HG03135 (cell line): ENCODE results near the gene IL17C.
A peak's percentile ranks its signal among the peaks of the same experiment; 100 is the strongest.
"Not testable (repeated sequence)": the region's sequence is repeated elsewhere in the genome, so short reads cannot be mapped to it uniquely, and the experiment has no call there.

Experiments
- ATAC-seq: cut with Tn5 transposase; IDR thresholded peaks from one replicate; pipeline ENCODE4 v1.9.1; 2021; ENCODE audit warnings: mild to moderate bottlenecking, moderate library complexity; ENCODE audit not compliant: unreplicated experiment

The IL17C gene

DNA sequence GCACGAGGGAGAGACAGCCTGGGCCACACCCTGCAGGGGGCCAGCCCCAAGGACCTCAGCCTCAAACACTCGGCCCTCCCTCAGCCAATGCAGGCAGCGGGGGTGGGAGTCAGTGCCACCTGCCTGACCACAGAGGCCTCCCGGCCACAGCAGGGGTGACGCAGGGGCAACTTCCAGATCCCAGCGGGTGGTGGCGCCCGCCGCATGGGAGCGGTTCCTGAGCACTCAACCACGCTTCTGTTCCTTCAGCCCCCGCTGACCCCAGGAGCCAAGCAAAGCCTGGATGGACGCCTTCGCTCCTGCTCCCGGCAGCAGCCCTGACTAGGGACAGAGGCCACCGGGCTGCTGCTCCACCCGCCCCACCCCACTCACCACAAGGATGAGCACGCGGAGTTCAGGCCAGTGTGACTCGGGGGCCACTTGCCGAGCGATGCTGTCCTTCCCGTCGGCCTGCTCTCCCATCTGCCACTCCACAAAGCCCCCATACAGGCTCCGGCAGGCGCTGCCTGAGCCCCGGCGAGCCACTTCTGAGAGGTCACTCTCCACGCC lies 17.4 kb downstream of the IL17C start:
- ATAC-seq, result no peak

GRCh38 chr16:88656291-88656980 lies 18.1 kb downstream of the IL17C start:
- ATAC-seq, result no peak

GRCh38 chr16:88657371-88657770 lies 19.0 kb downstream of the IL17C start:
- ATAC-seq, result no peak

GRCh38 chr16:88658714-88659113 lies 20.3 kb downstream of the IL17C start:
- no peak for ATAC-seq

- no peak for ATAC-seq
These were observed 20.8 kb downstream of the IL17C start for GRCh38 chr16:88659160-88659559.

DNA sequence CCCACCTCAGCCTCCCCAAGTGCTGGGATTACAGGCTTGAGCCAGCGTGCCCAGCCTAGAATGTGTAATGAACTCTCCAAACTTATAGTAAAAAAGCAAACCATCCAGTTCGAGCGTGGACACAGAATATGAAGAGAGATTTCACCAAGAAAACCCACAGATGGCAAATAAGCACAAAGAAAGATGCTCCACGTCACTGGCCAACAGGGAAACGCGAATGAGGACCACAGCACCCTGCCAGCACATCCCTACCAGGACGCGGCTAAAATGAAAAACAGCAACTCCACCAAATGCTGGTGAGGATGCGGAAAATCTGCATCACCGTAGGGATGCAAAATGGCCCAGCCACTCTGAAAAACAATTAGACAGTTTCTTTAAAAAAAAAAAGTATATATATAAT lies 23.1 kb downstream of the IL17C start:
- no peak for ATAC-seq

- peak; percentile 6 for ATAC-seq
These were observed 24.0 kb downstream of the IL17C start for GRCh38 chr16:88662222-88662842.

GRCh38 chr16:88662843-88663606 lies 24.7 kb downstream of the IL17C start, which contains the start of gene MVD:
Gene MVD (minus strand): TSS chr16:88663091. CDS start chr16:88663080, 11 bp downstream.
- ATAC-seq, result peak; percentile 94

- no peak for ATAC-seq
These were observed 26.8 kb downstream of the IL17C start for GRCh38 chr16:88665148-88665547.

DNA sequence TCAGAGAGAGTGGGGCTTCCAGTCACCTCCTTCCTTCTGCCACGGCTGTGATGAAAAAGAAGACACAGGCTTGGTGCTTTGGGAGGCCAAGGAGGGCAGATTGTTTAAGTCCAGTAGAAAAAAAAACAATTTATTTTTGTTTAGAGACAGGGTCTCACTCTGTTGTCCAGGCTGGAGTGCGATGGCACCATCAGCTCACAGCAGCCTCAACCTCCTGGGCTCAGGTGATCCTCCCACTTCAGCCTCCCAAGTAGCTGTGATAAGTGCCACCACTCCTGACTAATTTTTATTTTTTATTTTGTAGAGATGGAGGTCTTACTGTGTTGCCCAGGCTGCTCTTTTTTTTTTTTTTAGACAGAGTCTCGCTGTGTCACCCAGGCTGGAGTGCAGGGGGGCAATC lies 27.2 kb downstream of the IL17C start:
- ATAC-seq, result no peak

GRCh38 chr16:88667461-88667860 lies 29.1 kb downstream of the IL17C start:
- ATAC-seq, result no peak

DNA sequence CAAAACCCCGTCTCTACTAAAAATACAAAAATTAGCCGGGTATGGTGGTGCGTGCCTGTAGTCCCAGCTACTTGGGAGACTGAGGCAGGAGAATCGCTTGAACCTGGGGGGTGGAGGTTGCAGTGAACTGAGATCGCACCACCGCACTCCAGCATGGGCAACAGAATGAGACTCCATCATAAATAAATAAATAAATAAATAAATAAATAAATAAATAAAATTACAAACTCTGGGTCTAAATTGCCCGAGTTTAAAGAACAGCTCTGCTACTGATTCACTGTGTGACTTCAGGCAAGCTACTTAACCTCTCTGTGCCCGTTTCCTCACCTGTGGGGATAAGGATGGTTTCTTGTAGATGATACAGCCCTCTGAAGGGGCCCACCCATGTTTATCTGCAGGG lies 31.1 kb downstream of the IL17C start:
- ATAC-seq, result not testable (repeated sequence)

- no peak for ATAC-seq
These were observed 31.6 kb downstream of the IL17C start for GRCh38 chr16:88669980-88670379.

DNA sequence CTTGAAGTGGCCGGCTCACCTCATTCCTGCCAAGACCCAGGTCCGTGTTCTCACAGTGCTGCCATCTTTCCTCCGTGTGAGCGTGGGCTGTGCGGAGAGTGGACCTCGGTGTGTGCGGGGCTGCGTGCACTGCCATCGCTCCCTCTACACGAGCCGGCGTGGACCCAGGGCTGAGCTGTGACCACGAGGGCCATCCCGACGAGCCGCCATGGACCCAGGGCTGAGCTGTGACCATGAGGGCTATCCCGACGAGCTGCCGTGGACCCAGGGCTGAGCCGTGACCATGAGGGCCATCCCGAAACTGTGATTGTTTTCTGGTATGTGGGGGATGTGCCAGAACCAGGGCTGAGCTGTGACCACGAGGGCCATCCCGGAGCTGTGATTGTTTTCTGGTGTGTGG lies 33.4 kb downstream of the IL17C start:
- ATAC-seq, result no peak

DNA sequence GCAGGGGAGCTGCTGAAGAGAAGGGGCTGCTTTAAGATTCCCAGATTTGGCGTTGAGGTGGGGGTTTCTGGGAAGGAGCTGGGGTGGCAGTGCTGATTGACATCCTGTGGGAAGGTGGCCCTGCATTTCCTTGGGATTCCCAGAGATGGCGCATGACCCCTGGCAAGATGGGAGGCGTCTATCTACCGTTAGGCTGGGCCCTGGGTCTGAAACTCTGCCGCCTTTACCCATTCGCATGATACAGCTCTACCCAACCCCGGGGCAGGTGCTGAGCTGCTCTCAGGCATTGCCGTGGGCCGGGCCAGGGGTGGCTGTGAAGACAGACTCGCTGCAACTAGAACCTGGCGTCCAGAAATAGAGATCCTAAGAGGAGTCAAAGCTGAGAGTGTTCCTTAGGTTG lies 34.4 kb downstream of the IL17C start:
- no peak for ATAC-seq

DNA sequence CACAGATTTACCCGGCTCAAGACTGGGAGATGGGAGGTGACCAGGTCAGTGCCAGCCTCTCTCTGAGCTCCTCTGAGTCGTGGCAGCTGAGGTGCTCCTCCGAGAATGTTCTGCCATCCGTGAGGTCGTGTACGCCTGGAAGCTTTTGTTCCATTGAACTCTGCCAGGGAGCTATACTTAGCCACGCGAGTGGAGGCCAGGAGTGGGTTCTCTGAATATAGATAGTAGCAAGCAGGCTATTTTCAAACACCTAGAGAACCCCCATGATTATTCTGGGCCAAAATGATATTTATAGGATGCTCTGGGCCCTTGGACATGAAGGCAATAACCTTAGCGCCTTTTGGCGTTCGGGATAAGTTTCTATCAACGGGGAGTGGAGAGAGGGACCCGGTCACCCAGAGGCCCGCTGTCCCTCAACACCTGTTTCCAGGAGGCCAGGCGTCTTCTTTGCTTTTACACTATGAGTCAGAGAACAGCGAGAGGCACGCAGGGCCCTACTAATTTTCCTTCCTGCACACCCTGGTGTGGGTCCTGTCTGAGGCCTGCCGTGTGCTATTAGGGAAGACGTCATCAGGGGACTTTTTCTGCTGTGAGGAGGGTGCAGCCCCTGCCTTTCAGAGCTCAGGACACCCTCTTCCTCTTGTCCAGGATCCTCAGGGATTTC lies 35.5 kb downstream of the IL17C start:
- ATAC-seq, result no peak

DNA sequence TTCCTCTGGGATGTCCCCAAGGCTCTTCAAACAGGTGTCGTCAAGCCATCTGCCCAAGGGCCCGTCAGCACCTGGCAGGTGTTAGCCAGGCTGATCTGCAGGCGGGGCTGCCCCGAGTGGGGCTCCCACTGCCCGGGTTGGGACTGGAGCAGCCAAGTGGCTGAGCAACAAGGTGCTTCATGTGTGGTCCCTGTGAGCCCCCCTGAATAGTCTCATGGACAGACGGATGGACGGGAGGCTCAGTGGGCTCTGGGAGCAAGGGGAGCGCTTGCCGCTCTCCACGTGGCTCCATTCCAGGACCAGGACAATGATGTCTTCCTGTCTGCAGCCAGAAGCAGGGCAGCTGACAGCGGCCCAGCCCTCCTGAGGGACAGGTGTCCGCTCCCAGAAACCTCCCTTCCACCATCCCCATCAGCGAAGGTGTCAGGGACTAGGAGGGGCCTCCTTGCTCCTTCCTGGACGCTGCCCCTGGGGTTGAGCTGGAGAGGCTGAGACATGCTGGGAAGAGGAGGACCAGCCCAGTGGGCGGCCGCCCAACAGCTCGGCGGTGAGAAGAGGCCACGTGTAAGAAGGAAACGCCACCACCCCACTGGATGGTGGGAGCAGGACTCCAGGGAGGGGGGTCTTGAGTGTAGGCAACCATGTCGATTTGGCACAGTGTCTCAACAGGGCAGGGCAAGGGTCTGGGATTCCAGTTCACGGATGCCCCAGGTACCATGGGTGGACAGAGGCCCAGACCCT lies 38.3 kb downstream of the IL17C start:
- ATAC-seq, result no peak

GRCh38 chr16:88677721-88678120 lies 39.3 kb downstream of the IL17C start:
- no peak for ATAC-seq

- no peak for ATAC-seq
These were observed 40.0 kb downstream of the IL17C start for GRCh38 chr16:88678224-88678979.
